ENCODE results near the gene CRAMP1. TPM values are rescaled to one million over a fixed set of nuclear protein-coding genes. Genes with fewer than 3 reads are reported as not detected.

CRAMP1 gene, protein sequence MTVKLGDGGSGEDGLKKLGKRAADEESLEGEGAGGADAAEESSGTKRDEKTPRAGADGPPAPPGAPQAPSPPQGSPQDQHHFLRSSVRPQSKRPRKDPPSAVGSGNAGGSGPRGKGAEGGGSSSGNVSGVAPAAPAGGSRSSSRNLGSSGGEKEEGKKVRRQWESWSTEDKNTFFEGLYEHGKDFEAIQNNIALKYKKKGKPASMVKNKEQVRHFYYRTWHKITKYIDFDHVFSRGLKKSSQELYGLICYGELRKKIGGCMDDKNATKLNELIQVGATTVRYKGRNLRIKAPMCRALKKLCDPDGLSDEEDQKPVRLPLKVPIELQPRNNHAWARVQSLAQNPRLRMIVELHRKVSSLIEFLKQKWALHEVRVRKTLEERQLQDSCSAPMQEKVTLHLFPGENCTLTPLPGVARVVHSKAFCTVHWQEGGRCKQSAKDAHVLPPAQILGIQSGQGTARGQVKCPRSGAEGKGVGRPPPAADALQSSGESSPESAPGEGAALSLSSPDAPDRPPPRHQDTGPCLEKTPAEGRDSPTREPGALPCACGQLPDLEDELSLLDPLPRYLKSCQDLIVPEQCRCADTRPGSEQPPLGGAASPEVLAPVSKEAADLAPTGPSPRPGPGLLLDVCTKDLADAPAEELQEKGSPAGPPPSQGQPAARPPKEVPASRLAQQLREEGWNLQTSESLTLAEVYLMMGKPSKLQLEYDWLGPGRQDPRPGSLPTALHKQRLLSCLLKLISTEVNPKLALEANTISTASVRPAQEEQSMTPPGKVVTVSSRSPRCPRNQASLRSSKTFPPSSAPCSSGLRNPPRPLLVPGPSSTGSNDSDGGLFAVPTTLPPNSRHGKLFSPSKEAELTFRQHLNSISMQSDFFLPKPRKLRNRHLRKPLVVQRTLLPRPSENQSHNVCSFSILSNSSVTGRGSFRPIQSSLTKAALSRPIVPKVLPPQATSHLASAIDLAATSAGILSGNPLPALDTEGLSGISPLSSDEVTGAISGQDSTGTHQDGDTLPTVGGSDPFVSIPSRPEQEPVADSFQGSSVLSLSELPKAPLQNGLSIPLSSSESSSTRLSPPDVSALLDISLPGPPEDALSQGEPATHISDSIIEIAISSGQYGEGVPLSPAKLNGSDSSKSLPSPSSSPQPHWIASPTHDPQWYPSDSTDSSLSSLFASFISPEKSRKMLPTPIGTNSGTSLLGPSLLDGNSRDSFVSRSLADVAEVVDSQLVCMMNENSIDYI (N-terminal part only)
- 1 to 10 TPM; 5.2 to 9.9 (median 8.0) TPM for total RNA-seq

DNA sequence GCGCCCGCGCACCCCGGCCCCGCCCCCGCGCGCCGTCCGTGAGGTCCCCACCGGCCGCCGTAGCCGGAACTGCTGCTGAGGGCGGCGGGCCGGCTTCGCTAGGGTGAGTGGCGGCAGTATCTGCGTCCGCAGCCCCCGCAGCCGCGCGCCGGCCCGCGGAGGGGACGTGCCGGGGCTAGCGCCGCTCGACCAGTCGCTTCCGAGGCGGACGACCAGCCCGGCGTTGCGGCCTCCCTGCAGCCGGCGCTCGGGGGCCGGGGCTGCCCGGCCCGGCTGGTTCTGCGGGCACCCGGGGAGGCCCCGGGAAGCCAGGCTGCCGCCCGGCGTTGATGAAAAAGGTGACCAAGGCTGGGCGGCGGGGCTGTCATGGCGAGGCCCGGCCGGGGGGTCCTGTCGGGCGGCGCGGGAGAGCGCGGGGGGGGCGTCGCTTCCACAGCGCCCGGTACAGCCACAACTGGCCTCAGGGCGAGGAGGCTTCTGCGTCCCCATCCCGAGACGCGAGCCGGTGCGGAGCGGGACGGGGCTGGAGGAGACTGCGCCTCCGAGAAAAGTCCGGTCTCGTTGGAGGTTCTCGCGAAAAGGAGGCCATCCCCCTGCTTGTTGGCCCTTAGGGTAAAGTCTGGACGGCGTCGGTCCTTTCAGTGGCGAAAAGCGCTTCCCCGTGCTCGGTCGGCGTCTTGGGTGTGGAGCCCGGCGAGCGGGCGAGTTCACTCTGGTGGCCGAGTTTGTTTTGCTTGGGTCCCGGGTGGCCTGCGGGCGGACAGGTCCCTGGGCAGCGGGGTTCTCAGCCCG, at the start of gene CRAMP1:
Gene CRAMP1 (plus strand): TSS at position 41 of the 792 bp plus-strand sequence. CDS start 2,280 bp downstream, outside the sequence.
- no peaks in the 10 kb centered on the region for H3K9me3 ChIP-seq

DNA sequence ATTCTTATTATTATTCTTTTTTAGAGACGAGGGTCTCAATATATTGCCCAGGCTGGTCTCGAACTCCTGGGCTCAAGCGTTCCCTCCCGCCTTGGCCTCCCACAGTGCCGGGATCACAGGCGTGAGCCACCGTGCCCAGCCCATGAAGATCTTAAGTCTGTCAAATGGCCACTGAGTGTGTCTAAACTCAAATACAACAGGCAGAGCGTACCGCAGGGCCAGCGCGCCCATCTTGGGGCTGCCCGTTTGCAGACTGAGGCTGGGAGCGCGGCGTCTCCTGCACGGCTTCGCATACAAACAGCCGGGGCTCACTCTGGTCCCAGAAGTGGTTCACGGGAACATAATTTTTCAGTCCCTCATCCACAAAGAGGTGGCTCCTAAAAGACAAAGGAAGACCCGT, 48.4 kb upstream of the CRAMP1 start:
- TF ChIP-seq POLR2A (IDR thresholded peaks at IDR 0.05), result no peak
- TF ChIP-seq, protein P1, sequence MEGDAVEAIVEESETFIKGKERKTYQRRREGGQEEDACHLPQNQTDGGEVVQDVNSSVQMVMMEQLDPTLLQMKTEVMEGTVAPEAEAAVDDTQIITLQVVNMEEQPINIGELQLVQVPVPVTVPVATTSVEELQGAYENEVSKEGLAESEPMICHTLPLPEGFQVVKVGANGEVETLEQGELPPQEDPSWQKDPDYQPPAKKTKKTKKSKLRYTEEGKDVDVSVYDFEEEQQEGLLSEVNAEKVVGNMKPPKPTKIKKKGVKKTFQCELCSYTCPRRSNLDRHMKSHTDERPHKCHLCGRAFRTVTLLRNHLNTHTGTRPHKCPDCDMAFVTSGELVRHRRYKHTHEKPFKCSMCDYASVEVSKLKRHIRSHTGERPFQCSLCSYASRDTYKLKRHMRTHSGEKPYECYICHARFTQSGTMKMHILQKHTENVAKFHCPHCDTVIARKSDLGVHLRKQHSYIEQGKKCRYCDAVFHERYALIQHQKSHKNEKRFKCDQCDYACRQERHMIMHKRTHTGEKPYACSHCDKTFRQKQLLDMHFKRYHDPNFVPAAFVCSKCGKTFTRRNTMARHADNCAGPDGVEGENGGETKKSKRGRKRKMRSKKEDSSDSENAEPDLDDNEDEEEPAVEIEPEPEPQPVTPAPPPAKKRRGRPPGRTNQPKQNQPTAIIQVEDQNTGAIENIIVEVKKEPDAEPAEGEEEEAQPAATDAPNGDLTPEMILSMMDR (IDR thresholded peaks at IDR 0.05), result no peak
- Histone ChIP-seq H3K27me3 (no peaks in the 10 kb centered on the region), H3K36me3 (peaks cover 0 to 63% (median 7%) of the 10 kb centered on the region in 3 donors), H3K4me3 (no peak overlapping the region), H3K4me1 (peaks cover 0 to 14% (median 0%) of the 10 kb centered on the region in 3 donors), H3K9me3 (no peaks in the 10 kb centered on the region), H3K27ac (no peak overlapping the region)
- WGBS, 2 donors, result 82 to 96% methylated on average over 7 to 19 of the region's 20 CpGs
- DNase-seq, result no peak
- intact Hi-C loops (cut with DNase I), result no loop called here

More for the DNA sequence above, at the start of gene CRAMP1:
- 0% methylated on average over 3 to 14 of the region's 101 CpGs for WGBS, 2 donors
- Histone ChIP-seq H3K27ac (peak within 1 kb of the TSS; percentile 81 to 92 (median 87)), H3K4me3 (peak within 1 kb of the TSS; percentile 79 to 98 (median 98)), H3K27me3 (no peaks in the 10 kb centered on the region), H3K4me1 (peaks cover 29 to 61% (median 43%) of the 10 kb centered on the region in 3 donors), H3K36me3 (peaks cover 0 to 22% (median 0%) of the 10 kb centered on the region in 3 donors)
- no peak for DNase-seq
- intact Hi-C loops (cut with DNase I), result loop anchor here (10.0 kb wide), 1 partner anchor 102 kb away; no protein-coding TSS in a partner anchor
- TF ChIP-seq POLR2A (IDR thresholded peaks at IDR 0.05), result peak in 2 of 4 donors; percentile 42 to 64
- TF ChIP-seq, protein P1 (IDR thresholded peaks at IDR 0.05), result peak in 1 of 6 experiments; percentile 9

DNA sequence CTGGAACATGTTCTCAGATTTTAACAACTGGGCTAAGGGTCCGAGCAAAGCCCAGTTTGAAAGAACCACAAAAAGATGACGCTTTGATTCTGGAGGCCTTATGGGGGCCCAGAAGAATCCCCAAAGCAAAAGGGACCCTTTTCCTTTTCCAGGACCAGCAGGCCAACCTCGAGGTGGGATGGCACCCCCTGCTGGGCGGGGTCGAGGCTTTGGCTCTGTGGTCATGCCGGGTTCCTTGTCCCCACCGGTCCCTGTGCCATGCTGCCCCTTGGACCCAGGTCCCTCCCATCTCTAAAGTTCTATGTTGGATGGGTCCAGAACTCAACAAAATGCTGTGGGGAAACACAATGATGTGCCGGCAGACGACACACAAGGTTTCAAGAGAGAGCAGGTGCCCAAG, 47.8 kb upstream of the CRAMP1 start:
- 67 to 93% methylated on average over 2 to 5 of the region's 9 CpGs for WGBS, 2 donors
- Histone ChIP-seq H3K27ac (no peak overlapping the region), H3K36me3 (peaks cover 0 to 57% (median 7%) of the 10 kb centered on the region in 3 donors), H3K9me3 (no peaks in the 10 kb centered on the region), H3K27me3 (no peaks in the 10 kb centered on the region), H3K4me3 (no peak overlapping the region), H3K4me1 (peaks cover 0 to 14% (median 0%) of the 10 kb centered on the region in 3 donors)
- intact Hi-C loops (cut with DNase I), result no loop called here
- DNase-seq, result no peak
- TF ChIP-seq POLR2A (IDR thresholded peaks at IDR 0.05), result no peak
- TF ChIP-seq, protein P1 (IDR thresholded peaks at IDR 0.05), result peak in 2 of 6 experiments; percentile 17 to 25

DNA sequence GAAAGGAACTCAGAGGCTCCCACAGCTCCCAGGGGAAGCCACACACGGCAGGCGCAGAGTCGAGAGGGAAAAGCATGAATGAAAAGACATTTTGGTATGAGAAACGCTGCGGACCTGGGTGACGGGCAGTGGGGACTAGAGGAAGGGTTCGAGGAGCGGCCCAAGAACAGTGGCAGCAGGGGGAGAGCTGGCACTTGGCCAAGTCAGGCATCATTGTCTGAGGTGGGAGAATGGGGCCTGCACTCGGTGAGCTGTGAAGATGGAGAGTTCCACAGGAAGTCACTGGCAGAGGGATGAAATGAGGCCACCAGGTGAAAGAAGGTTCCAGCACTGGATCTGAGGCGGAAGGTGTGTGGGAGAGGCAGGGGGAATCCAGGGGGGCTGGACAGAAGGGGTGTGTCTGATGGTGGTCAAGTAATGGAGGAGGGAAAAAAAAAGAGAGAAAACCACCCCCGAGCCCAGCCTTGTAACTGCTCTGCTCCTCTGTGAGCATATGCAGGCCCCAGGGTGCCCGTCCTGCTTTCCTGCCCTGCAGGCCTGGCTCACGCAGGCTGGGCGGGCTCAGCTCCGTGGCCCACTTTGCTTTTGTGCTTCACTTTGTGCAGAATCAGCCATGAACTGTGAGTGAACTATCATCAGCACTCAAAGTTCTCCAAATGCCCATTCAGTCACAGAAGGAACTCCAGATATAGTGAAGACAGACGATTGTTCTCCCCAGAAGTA, 46.9 kb upstream of the CRAMP1 start:
- intact Hi-C loops (cut with DNase I), result no loop called here
- Histone ChIP-seq H3K4me3 (no peak overlapping the region), H3K27me3 (no peaks in the 10 kb centered on the region), H3K36me3 (peaks cover 0 to 53% (median 7%) of the 10 kb centered on the region in 3 donors), H3K4me1 (peaks cover 0 to 13% (median 0%) of the 10 kb centered on the region in 3 donors), H3K9me3 (no peaks in the 10 kb centered on the region), H3K27ac (no peak overlapping the region)
- TF ChIP-seq POLR2A (IDR thresholded peaks at IDR 0.05), result no peak
- TF ChIP-seq, protein P1 (IDR thresholded peaks at IDR 0.05), result no peak
- DNase-seq, result no peak
- WGBS, 2 donors, result 86 to 92% methylated on average over 16 of the region's 16 CpGs
